Myometrial cell (primary cell): ENCODE data around the gene IL17A. TPM values are rescaled to one million over a fixed set of nuclear protein-coding genes. Genes with fewer than 3 reads are reported as not detected.

Experiments
- total RNA-seq: library from RNA; depleted of rRNA; stranded (reverse); fragments of >200 nt; gene quantifications from 2 replicates; pipeline ENCODE4 v1.2.3, GENCODE V29; 2015

Gene IL17A
- not detected in 2 replicates for total RNA-seq

GRCh38 chr6:52186075-52186474 is at the start of gene IL17A:
Gene IL17A (plus strand): TSS chr6:52186375. CDS start chr6:52186432, 57 bp downstream.

Other genes starting within 250 kb of the IL17A start
- not detected in 2 replicates for gene PKHD1, start 98.8 kb upstream of the IL17A start, total RNA-seq
- not detected in 2 replicates for gene IL17F, start 58.1 kb downstream of the IL17A start, total RNA-seq
- gene MCM3, start 98.4 kb downstream of the IL17A start, total RNA-seq = 48.9 and 57.9 TPM in 2 replicates
- 3.7 and 5.5 TPM in 2 replicates for gene PAQR8, start 175.8 kb downstream of the IL17A start, total RNA-seq
- 35.5 and 55.3 TPM in 2 replicates for gene EFHC1, start 234.0 kb downstream of the IL17A start, total RNA-seq